ENCODE measurements around the gene METTL6. TPM values are rescaled to one million over a fixed set of nuclear protein-coding genes. Genes with fewer than 3 reads are reported as not detected.

METTL6 gene
- total and polyA plus RNA-seq, 2 donors (not counting 1 experiment from before 2014, with no cell fraction given), result 25.7 to 37.3 TPM

DNA sequence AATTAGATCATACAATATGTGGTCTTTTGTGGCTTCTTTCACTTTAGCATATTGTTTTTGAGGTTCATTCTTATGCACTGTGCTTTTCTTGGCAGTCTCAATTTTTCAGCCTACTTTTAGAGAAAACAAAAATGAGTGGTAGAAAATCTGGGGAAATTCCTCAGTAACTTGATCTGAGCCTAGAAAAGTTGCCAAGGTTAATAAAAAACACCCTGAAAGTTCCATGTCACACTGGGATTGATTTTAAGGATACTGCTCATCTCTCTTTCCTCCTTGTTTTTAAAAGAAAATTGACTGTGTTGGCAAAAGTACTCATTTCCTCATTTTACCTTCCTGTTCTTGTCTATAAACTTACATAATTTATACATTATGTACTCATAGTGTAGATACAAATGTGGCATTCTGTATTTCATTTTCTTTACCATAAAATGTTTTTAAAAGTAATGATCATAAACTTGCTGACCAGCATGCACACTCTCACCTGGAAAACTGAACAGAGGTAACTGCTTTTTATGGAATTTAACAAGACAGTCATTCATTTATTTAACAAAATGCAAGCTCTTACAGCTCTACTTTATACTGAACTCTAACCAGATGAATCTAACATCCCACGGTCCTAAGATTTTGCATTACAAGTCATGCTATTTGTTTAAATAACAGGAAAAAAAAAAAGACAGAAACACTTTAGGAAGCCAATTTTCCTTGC, 66.4 kb downstream of the METTL6 start:
- H3K4me2 ChIP-seq (ENCODE audit: extremely low read depth, insufficient read depth, low read length), result peak overlapping the region; percentile 59
- H4K20me1 ChIP-seq (ENCODE audit: control insufficient read depth, extremely low read depth, insufficient read depth, low read length), result no peaks in the 10 kb centered on the region
- no peak overlapping the region for H2AFZ ChIP-seq (ENCODE audit: low read length)
- H3K4me1 ChIP-seq (ENCODE audit: control insufficient read depth, extremely low read depth, insufficient read depth, low read length), result peaks cover 4% of the 10 kb centered on the region
- peak; percentile 65 to 87 for DNase-seq (ENCODE audit: low read depth in 2 of 2)
- H3K4me3 ChIP-seq (replicated peaks in 1 of 4; ENCODE audit: control extremely low read depth in 1 of 4, insufficient read depth in 1 of 4, low read depth in 3 of 4, low read length in 4 of 4), result no peak overlapping the region
- no peaks in the 10 kb centered on the region for H3K27me3 ChIP-seq (ENCODE audit: control insufficient read depth, insufficient read depth, low read length)
- no peak overlapping the region for H3K9ac ChIP-seq (ENCODE audit: insufficient read depth, low read length)
- H3K27ac ChIP-seq (ENCODE audit: insufficient read depth, low read length), result no peak overlapping the region
- no peaks in the 10 kb centered on the region for H3K36me3 ChIP-seq (ENCODE audit: control insufficient read depth, insufficient read depth, low read length)
- no peaks in the 10 kb centered on the region for H3K9me3 ChIP-seq (ENCODE audit: control insufficient read depth, insufficient read depth, low read depth, low read length)
- no peak for TF ChIP-seq EZH2 (IDR thresholded peaks at IDR 0.05; ENCODE audit: low read length, missing control alignments)
- TF ChIP-seq, protein P1, sequence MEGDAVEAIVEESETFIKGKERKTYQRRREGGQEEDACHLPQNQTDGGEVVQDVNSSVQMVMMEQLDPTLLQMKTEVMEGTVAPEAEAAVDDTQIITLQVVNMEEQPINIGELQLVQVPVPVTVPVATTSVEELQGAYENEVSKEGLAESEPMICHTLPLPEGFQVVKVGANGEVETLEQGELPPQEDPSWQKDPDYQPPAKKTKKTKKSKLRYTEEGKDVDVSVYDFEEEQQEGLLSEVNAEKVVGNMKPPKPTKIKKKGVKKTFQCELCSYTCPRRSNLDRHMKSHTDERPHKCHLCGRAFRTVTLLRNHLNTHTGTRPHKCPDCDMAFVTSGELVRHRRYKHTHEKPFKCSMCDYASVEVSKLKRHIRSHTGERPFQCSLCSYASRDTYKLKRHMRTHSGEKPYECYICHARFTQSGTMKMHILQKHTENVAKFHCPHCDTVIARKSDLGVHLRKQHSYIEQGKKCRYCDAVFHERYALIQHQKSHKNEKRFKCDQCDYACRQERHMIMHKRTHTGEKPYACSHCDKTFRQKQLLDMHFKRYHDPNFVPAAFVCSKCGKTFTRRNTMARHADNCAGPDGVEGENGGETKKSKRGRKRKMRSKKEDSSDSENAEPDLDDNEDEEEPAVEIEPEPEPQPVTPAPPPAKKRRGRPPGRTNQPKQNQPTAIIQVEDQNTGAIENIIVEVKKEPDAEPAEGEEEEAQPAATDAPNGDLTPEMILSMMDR (conservative IDR thresholded peaks at IDR 0.05 in 1 of 2, IDR thresholded peaks at IDR 0.05 in 1 of 2; ENCODE audit: low read depth in 1 of 2, low read length in 2 of 2), result no peak
- no peaks in the 10 kb centered on the region for H3K79me2 ChIP-seq (ENCODE audit: control insufficient read depth, insufficient read depth, low read length)

Other genes with a start within 250 kb of the METTL6 start
- gene CAPN7, start 221.3 kb downstream of the METTL6 start, total RNA-seq, result 38.0 and 39.0 TPM in 2 replicates
- gene CAPN7, start 221.3 kb downstream of the METTL6 start, polyA plus RNA-seq, result 21.1 and 25.9 TPM in 2 replicates
- gene SH3BP5, start 95.0 kb downstream of the METTL6 start, total RNA-seq, result 8.2 and 12.9 TPM in 2 replicates
- gene SH3BP5, start 95.0 kb downstream of the METTL6 start, polyA plus RNA-seq, result 6.7 and 12.6 TPM in 2 replicates
- gene EAF1, start 54 bp upstream of the METTL6 start, total RNA-seq, result 20.8 and 22.6 TPM in 2 replicates
- gene EAF1, start 54 bp upstream of the METTL6 start, polyA plus RNA-seq, result 11.1 and 12.5 TPM in 2 replicates
- 0.26 and 0.33 TPM in 2 replicates for gene COLQ, start 94.2 kb upstream of the METTL6 start, total RNA-seq
- 0.17 and 0.34 TPM in 2 replicates for gene COLQ, start 94.2 kb upstream of the METTL6 start, polyA plus RNA-seq
- gene HACL1, start 174.0 kb upstream of the METTL6 start, total RNA-seq, result 16.4 and 20.6 TPM in 2 replicates
- 16.0 and 17.7 TPM in 2 replicates for gene HACL1, start 174.0 kb upstream of the METTL6 start, polyA plus RNA-seq
- 18.0 and 24.9 TPM in 2 replicates for gene BTD, start 174.2 kb upstream of the METTL6 start, total RNA-seq
- gene BTD, start 174.2 kb upstream of the METTL6 start, polyA plus RNA-seq, result 19.1 and 24.4 TPM in 2 replicates